ENCODE measurements around the gene CFAP57. TPM values are rescaled to one million over a fixed set of nuclear protein-coding genes. Genes with fewer than 3 reads are reported as not detected.

CFAP57 gene
- total RNA-seq, 1 donor from 2014 or later: 0.27 TPM

- Mint-ChIP-seq H3K27ac (no peak overlapping the region), H3K4me1 (no peaks in the 10 kb centered on the region), H3K4me3 (no peak overlapping the region), H3K9me3 (peaks cover 41% of the 10 kb centered on the region), H3K27me3 (ENCODE audit: low read depth) (peaks cover under 1% of the 10 kb centered on the region), H3K36me3 (peaks cover 1% of the 10 kb centered on the region)
- DNase-seq (ENCODE audit: low spot score in 2 of 2, unreplicated experiment in 2 of 2): no peak
- TF ChIP-seq, protein P1, sequence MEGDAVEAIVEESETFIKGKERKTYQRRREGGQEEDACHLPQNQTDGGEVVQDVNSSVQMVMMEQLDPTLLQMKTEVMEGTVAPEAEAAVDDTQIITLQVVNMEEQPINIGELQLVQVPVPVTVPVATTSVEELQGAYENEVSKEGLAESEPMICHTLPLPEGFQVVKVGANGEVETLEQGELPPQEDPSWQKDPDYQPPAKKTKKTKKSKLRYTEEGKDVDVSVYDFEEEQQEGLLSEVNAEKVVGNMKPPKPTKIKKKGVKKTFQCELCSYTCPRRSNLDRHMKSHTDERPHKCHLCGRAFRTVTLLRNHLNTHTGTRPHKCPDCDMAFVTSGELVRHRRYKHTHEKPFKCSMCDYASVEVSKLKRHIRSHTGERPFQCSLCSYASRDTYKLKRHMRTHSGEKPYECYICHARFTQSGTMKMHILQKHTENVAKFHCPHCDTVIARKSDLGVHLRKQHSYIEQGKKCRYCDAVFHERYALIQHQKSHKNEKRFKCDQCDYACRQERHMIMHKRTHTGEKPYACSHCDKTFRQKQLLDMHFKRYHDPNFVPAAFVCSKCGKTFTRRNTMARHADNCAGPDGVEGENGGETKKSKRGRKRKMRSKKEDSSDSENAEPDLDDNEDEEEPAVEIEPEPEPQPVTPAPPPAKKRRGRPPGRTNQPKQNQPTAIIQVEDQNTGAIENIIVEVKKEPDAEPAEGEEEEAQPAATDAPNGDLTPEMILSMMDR (IDR thresholded peaks at IDR 0.05; ENCODE audit: unreplicated experiment): no peak
These were observed 75.3 kb downstream of the CFAP57 start for GRCh38 chr1:43247256-43247921.

DNA sequence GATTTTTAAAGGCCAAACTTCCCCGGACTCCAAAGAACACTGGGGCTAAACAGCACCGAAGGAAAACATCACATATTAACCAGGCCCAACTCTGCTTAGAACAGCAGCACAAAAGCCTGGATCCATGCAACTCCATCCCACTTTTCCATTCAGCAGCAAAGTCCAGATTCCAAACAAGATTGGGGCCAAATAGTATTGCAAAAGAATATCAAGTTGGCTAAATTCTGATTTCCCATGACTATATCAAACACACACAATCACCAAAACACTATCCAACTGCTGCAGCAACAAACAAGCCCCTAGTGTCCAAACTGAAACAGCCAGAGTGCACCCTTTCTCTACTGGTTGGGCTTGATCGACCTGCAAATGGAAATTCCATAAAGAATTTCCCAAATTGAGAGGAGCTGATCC is 78.2 kb downstream of the CFAP57 start:
- H3K27ac Mint-ChIP-seq: no peak overlapping the region
- H3K4me1 Mint-ChIP-seq: no peaks in the 10 kb centered on the region
- peaks cover 1% of the 10 kb centered on the region for H3K36me3 Mint-ChIP-seq
- DNase-seq (ENCODE audit: low spot score in 2 of 2, unreplicated experiment in 2 of 2): no peak
- H3K9me3 Mint-ChIP-seq: peaks cover 39% of the 10 kb centered on the region
- peaks cover 10% of the 10 kb centered on the region for H3K27me3 Mint-ChIP-seq (ENCODE audit: low read depth)
- TF ChIP-seq, protein P1 (IDR thresholded peaks at IDR 0.05; ENCODE audit: unreplicated experiment): no peak
- no peak overlapping the region for H3K4me3 Mint-ChIP-seq

DNA sequence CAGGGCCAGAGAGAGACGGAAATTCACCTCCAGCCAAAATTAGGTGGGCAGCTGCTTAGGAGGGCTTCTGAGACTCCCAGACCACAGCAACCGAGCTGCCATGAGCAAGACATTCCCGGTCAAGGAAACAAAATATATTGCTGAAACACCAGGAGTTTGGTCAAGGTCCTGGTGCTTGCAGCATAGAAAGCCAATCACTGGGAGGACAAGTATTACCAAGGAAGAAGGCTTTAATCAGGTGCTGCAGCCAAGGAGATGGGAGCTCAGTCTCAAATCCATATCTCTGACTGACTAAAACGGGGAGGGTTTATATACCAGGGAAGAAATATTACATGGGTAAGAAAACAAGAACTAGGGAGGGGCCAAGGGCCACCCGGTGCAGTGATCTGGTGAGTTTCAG is 78.9 kb downstream of the CFAP57 start:
- TF ChIP-seq, protein P1 (IDR thresholded peaks at IDR 0.05; ENCODE audit: unreplicated experiment): no peak
- Mint-ChIP-seq H3K27me3 (ENCODE audit: low read depth) (peaks cover 10% of the 10 kb centered on the region), H3K4me1 (no peaks in the 10 kb centered on the region), H3K9me3 (peaks cover 33% of the 10 kb centered on the region), H3K36me3 (peaks cover 1% of the 10 kb centered on the region), H3K4me3 (no peak overlapping the region), H3K27ac (no peak overlapping the region)
- DNase-seq (ENCODE audit: low spot score in 2 of 2, unreplicated experiment in 2 of 2): no peak

DNA sequence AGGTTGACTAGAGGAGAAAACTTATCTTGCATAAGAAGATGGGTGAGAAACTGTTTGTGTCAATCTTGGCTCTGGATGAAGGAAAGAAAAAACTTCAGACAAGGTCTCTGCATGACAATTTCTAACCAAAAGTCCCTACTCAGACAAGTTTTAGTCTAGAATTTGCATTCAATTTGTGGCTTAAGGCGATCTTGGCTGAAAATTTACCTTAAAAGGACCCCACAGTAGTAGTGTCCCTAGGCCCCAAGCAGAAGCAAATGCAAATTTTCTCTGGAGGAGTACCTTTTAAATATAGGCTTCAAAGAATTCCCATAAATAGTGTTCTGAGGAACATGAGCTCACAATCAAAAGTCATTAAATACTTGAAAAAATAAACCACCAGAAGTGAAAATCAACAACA is 80.1 kb downstream of the CFAP57 start:
- Mint-ChIP-seq H3K4me3 (no peak overlapping the region), H3K9me3 (peaks cover 24% of the 10 kb centered on the region), H3K27ac (no peak overlapping the region), H3K27me3 (ENCODE audit: low read depth) (peaks cover 10% of the 10 kb centered on the region), H3K4me1 (no peaks in the 10 kb centered on the region), H3K36me3 (peaks cover 1% of the 10 kb centered on the region)
- TF ChIP-seq, protein P1 (IDR thresholded peaks at IDR 0.05; ENCODE audit: unreplicated experiment): no peak
- DNase-seq (ENCODE audit: low spot score in 2 of 2, unreplicated experiment in 2 of 2): no peak

GRCh38 chr1:43253173-43253572 is 81.0 kb downstream of the CFAP57 start:
- Mint-ChIP-seq H3K36me3 (peaks cover 2% of the 10 kb centered on the region), H3K9me3 (peaks cover 30% of the 10 kb centered on the region)
- DNase-seq (ENCODE audit: low spot score in 2 of 2, unreplicated experiment in 2 of 2): no peak

More at GRCh38 chr1:43253173-43253572, 81.0 kb downstream of the CFAP57 start:
- Mint-ChIP-seq H3K4me3 (no peak overlapping the region), H3K27me3 (ENCODE audit: low read depth) (peaks cover 10% of the 10 kb centered on the region), H3K4me1 (no peaks in the 10 kb centered on the region), H3K27ac (no peak overlapping the region)
- TF ChIP-seq, protein P1 (IDR thresholded peaks at IDR 0.05; ENCODE audit: unreplicated experiment): no peak

Data from mesothelial cell of epicardium (in vitro differentiated cells).